ENCODE results near the gene PLGRKT.
A peak's percentile ranks its signal among the peaks of the same experiment; 100 is the strongest.
"Not testable (repeated sequence)": the region's sequence is repeated elsewhere in the genome, so short reads cannot be mapped to it uniquely, and the experiment has no call there.

PLGRKT gene

DNA sequence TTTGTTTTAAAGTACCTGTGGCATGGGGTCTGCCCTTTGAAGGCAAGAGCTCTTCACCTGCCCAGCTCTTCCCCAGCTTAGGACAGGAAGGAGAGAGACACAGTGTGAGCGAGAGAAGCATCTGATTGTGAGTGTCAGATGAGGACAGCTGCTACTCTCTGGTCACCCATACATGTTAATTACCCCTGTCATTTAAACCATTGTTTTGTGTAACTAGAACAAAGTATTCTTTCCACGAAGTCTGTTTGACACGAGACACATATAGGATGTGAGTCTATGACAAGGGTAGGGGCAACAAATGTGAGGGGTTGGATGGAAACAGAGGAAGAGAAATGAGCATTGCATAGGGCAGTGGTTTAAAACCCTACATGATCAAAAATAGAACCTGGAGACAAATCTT is 9.6 kb upstream of the PLGRKT start:
- no peak for TF ChIP-seq ZNF274 (IDR thresholded peaks at IDR 0.05; ENCODE audit: low read depth, low read length)
- no peak for TF ChIP-seq YY1 (IDR thresholded peaks at IDR 0.05; ENCODE audit: insufficient read depth, insufficient read length)
- TF ChIP-seq SUZ12 (IDR thresholded peaks at IDR 0.05; ENCODE audit: extremely low read depth, insufficient read depth, insufficient read length): no peak
- Histone ChIP-seq H3K36me3 (ENCODE audit: insufficient read depth, insufficient read length, low read length) (no peaks in the 10 kb centered on the region), H3K9me3 (ENCODE audit: insufficient read depth, low read length) (no peaks in the 10 kb centered on the region), H3K4me1 (ENCODE audit: insufficient read depth, insufficient read length) (no peaks in the 10 kb centered on the region), H3K9ac (ENCODE audit: insufficient read length, low read depth) (no peak overlapping the region), H3K4me3 (ENCODE audit: insufficient read length, low read depth) (no peak overlapping the region), H3K27me3 (ENCODE audit: insufficient read depth, insufficient read length) (peaks cover 10% of the 10 kb centered on the region)
- no peak for DNase-seq (ENCODE audit: low read depth, low spot score)

DNA sequence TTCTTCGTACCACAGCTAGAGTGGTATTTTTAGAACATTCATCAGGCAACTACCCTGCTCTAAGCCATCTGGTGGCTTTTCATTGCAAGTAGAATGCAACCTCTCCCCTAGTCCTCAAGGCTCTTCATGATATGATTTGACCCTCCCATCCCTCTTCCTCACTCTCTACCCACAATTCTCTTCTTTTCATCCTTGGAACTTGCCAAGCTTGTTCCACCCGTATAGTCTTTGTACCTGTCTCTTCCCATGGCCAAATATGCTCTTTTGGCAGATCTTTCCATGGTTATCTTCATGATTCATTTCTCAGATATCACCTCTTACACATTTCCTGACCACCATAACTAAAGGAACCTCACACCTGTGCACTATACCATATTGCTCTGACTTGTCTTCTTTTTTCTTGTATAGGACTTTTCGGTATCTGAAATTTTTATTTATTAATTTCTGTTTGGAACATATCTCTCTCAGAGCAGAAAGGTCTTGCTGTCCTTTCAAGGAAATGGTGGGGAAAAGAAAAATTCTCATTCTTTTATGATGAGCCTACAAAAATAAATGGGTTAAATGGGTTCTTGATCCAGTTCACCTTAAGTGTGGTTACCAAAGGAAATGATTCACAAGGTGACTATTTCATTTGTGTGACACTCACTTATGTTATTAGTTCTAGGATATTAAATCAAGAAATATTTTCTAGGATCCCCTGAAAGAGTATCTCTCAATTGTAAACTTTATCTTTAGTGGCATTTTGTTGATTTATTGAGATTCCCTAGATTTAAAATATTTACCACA is 8.9 kb upstream of the PLGRKT start:
- H3K36me3 ChIP-seq (ENCODE audit: insufficient read depth, insufficient read length, low read length): no peaks in the 10 kb centered on the region
- H3K9ac ChIP-seq (ENCODE audit: insufficient read length, low read depth): no peak overlapping the region
- H3K4me1 ChIP-seq (ENCODE audit: insufficient read depth, insufficient read length): no peaks in the 10 kb centered on the region
- no peaks in the 10 kb centered on the region for H3K9me3 ChIP-seq (ENCODE audit: insufficient read depth, low read length)
- no peak overlapping the region for H3K4me3 ChIP-seq (ENCODE audit: insufficient read length, low read depth)
- peaks cover 10% of the 10 kb centered on the region for H3K27me3 ChIP-seq (ENCODE audit: insufficient read depth, insufficient read length)
- no peak for TF ChIP-seq SUZ12 (IDR thresholded peaks at IDR 0.05; ENCODE audit: extremely low read depth, insufficient read depth, insufficient read length)
- TF ChIP-seq ZNF274 (IDR thresholded peaks at IDR 0.05; ENCODE audit: low read depth, low read length): no peak
- DNase-seq (ENCODE audit: low read depth, low spot score): no peak

DNA sequence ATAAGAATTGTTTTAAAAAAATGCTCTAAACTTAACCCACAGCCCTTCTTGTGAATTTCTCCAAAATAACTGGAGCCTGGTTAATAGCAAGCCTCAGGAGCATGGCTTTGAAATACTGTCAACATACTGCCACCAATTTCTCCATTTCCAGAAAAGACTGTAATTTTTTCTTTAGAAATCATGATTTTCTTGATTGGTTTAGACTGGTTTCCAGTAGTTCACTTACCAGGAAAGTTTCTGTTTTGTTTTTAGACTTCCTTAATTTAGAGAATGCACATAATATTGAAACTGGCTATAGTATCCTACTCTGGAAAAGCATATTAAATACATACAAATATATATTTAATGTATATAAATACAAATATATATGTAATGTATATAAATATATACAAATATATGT is 8.2 kb upstream of the PLGRKT start:
- Histone ChIP-seq H3K4me3 (ENCODE audit: insufficient read length, low read depth) (no peak overlapping the region), H3K9me3 (ENCODE audit: insufficient read depth, low read length) (no peaks in the 10 kb centered on the region), H3K36me3 (ENCODE audit: insufficient read depth, insufficient read length, low read length) (no peaks in the 10 kb centered on the region), H3K9ac (ENCODE audit: insufficient read length, low read depth) (no peak overlapping the region), H3K27me3 (ENCODE audit: insufficient read depth, insufficient read length) (peaks cover 10% of the 10 kb centered on the region), H3K4me1 (ENCODE audit: insufficient read depth, insufficient read length) (no peaks in the 10 kb centered on the region)
- DNase-seq (ENCODE audit: low read depth, low spot score): no peak
- no peak for TF ChIP-seq ZNF274 (IDR thresholded peaks at IDR 0.05; ENCODE audit: low read depth, low read length)
- no peak for TF ChIP-seq SUZ12 (IDR thresholded peaks at IDR 0.05; ENCODE audit: extremely low read depth, insufficient read depth, insufficient read length)
- no peak for TF ChIP-seq YY1 (IDR thresholded peaks at IDR 0.05; ENCODE audit: insufficient read depth, insufficient read length)

DNA sequence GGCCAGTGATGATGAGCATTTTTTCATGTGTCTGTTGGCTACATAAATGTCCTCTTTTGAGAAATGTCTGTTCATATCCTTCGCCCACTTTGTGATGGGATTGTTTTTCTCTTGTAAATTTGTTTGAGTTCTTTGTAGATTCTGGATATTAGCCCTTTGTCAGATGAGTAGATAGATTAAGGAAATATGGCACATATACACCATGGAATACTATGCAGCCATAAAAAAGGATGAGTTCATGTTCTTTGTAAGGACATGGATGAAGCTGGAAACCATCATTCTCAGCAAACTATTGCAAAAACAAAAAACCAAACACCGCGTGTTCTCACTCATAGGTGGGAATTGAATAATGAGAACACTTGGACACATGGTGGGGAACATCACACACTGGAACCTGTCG is 7.4 kb upstream of the PLGRKT start:
- H3K36me3 ChIP-seq (ENCODE audit: insufficient read depth, insufficient read length, low read length); H3K9ac ChIP-seq (ENCODE audit: insufficient read length, low read depth); H3K9me3 ChIP-seq (ENCODE audit: insufficient read depth, low read length); DNase-seq (ENCODE audit: low read depth, low spot score); H3K4me1 ChIP-seq (ENCODE audit: insufficient read depth, insufficient read length); H3K4me3 ChIP-seq (ENCODE audit: insufficient read length, low read depth): not testable (repeated sequence)
- peaks cover 10% of the 10 kb centered on the region for H3K27me3 ChIP-seq (ENCODE audit: insufficient read depth, insufficient read length)

DNA sequence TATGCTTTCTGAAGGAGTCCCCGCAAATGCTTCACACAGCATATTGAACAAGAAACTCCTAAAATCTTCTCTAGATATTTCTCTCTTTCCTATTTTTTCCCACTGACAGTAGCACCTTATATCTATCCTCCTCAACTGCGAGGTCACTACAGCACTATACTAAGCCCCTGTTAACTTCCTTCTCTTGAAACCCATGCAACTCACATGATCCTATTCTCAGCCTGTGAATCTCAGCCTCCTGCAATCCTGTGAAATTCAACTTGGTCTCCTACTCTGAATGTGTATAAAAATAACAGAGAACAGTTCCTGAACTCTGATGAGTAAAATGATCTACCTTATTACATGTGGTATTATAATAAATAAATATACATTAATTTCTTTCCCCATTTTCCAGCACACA is 6.1 kb upstream of the PLGRKT start:
- Histone ChIP-seq H3K9me3 (ENCODE audit: insufficient read depth, low read length) (no peaks in the 10 kb centered on the region), H3K4me3 (ENCODE audit: insufficient read length, low read depth) (no peak overlapping the region), H3K36me3 (ENCODE audit: insufficient read depth, insufficient read length, low read length) (no peaks in the 10 kb centered on the region), H3K27me3 (ENCODE audit: insufficient read depth, insufficient read length) (no peaks in the 10 kb centered on the region), H3K4me1 (ENCODE audit: insufficient read depth, insufficient read length) (no peaks in the 10 kb centered on the region), H3K9ac (ENCODE audit: insufficient read length, low read depth) (no peak overlapping the region)
- no peak for DNase-seq (ENCODE audit: low read depth, low spot score)
- TF ChIP-seq YY1 (IDR thresholded peaks at IDR 0.05; ENCODE audit: insufficient read depth, insufficient read length): no peak
- TF ChIP-seq ZNF274 (IDR thresholded peaks at IDR 0.05; ENCODE audit: low read depth, low read length): no peak
- TF ChIP-seq SUZ12 (IDR thresholded peaks at IDR 0.05; ENCODE audit: extremely low read depth, insufficient read depth, insufficient read length): no peak

DNA sequence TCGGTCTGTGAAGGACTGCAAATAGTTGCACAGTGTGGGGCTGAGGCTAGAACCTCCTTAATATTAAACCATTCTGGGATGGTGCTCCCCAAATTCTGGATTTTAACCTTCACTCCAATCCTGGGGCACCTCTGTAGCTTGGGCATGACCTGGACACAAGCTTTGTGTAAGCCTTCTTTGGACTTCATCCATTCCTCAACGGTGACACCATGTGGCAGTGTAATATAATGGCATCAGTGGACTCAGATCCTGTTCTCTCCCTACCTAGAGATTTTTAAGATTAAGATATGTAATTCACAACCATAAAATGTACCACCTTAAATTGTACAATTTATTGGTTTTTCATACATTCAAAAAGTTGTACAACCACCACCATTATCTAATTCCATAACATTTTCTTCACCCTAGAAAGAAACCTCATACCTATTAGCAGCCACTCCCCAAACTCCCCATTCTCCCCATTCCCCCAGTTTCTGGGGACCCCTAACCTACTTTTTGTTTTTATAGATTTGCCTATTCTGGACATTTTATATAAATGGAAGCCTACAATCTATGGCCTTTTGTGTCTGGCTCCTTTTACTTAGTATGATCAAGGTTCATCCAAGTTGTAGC is 4.8 kb upstream of the PLGRKT start:
- DNase-seq (ENCODE audit: low read depth, low spot score): peak; percentile 38
- no peak overlapping the region for H3K9ac ChIP-seq (ENCODE audit: insufficient read length, low read depth)
- TF ChIP-seq YY1 (IDR thresholded peaks at IDR 0.05; ENCODE audit: insufficient read depth, insufficient read length): no peak

DNA sequence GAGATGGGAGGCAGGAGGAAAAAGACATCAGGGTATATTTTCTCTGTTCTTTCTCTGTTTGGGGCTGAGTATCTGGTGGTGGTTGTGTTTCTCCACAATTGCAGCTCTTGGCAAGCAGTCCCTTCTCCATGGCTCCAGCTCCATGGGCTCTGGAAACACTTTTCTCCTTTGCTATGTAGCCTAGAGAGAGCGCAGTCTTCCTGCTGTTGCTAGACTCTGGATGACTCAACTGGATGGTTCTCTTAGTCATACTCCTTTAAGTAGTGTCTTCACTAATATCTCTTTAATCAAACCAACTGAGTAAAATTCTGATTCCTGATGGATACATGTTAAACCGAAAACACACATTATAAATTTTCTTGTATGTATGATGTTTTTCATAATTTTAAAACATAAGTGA is 3.3 kb upstream of the PLGRKT start:
- TF ChIP-seq YY1 (IDR thresholded peaks at IDR 0.05; ENCODE audit: insufficient read depth, insufficient read length): no peak
- no peak for TF ChIP-seq ZNF274 (IDR thresholded peaks at IDR 0.05; ENCODE audit: low read depth, low read length)
- TF ChIP-seq SUZ12 (IDR thresholded peaks at IDR 0.05; ENCODE audit: extremely low read depth, insufficient read depth, insufficient read length): no peak
- no peak for DNase-seq (ENCODE audit: low read depth, low spot score)
- Histone ChIP-seq H3K27me3 (ENCODE audit: insufficient read depth, insufficient read length) (no peaks in the 10 kb centered on the region), H3K36me3 (ENCODE audit: insufficient read depth, insufficient read length, low read length) (peaks cover 6% of the 10 kb centered on the region), H3K9ac (ENCODE audit: insufficient read length, low read depth) (no peak overlapping the region), H3K4me3 (ENCODE audit: insufficient read length, low read depth) (no peak overlapping the region), H3K9me3 (ENCODE audit: insufficient read depth, low read length) (peaks cover 8% of the 10 kb centered on the region), H3K4me1 (ENCODE audit: insufficient read depth, insufficient read length) (no peaks in the 10 kb centered on the region)

More for the DNA sequence above, 4.8 kb upstream of the PLGRKT start:
- H3K27me3 ChIP-seq (ENCODE audit: insufficient read depth, insufficient read length): no peaks in the 10 kb centered on the region
- no peaks in the 10 kb centered on the region for H3K9me3 ChIP-seq (ENCODE audit: insufficient read depth, low read length)
- no peaks in the 10 kb centered on the region for H3K36me3 ChIP-seq (ENCODE audit: insufficient read depth, insufficient read length, low read length)
- no peak overlapping the region for H3K4me3 ChIP-seq (ENCODE audit: insufficient read length, low read depth)
- H3K4me1 ChIP-seq (ENCODE audit: insufficient read depth, insufficient read length): no peaks in the 10 kb centered on the region

Data from NT2/D1 (cell line).